WTC11 (cell line): Measurements from ENCODE around the gene ABHD15. TPM values are rescaled to one million over a fixed set of nuclear protein-coding genes. Genes with fewer than 3 reads are reported as not detected.

Source experiments
- ATAC-seq: fragments of 200-7000 bp; cut with Tn5 transposase; 2 replicates; pipeline ENCODE4 v1.10.0; 2021; ENCODE audit warnings: mild to moderate bottlenecking, moderate library complexity
- CTCF ChIA-PET: fragments of 300-600 bp; sonication (Branson Sonifier 250); formaldehyde crosslinking; loops from one replicate; lab custom pipeline; 2021; ENCODE audit warnings: antibody characterized with exemption; lab: Charles Lee
- POLR2A ChIA-PET: fragments of 350-600 bp; sonication (Branson Sonifier 250); formaldehyde crosslinking; loops from one replicate; lab custom pipeline; 2021; ENCODE audit warnings: antibody characterized with exemption; lab: Charles Lee
- DNase-seq: peaks from one replicate; pipeline ENCODE4 v3.0.0; 2021; ENCODE audit warnings: low spot score
- H3K27ac Mint-ChIP-seq: 2 replicates; pipeline ENCODE4 v1.8.0; 2021; ENCODE audit warnings: mixed read lengths
- H3K27me3 Mint-ChIP-seq: 2 replicates; pipeline ENCODE4 v1.8.0; 2021; ENCODE audit warnings: low read depth, mild to moderate bottlenecking, moderate library complexity, mixed read lengths
- H3K36me3 Mint-ChIP-seq: 2 replicates; pipeline ENCODE4 v1.8.0; 2021; ENCODE audit warnings: mixed read lengths
- H3K4me1 Mint-ChIP-seq: 2 replicates; pipeline ENCODE4 v1.8.0; 2022; ENCODE audit warnings: mixed read lengths
- H3K4me3 Mint-ChIP-seq: 2 replicates; pipeline ENCODE4 v1.8.0; 2021; ENCODE audit warnings: mild to moderate bottlenecking, moderate library complexity, mixed read lengths
- H3K9me3 Mint-ChIP-seq: 2 replicates; pipeline ENCODE4 v1.8.0; 2021; ENCODE audit warnings: mixed read lengths
- ATF2 ChIP-seq: sonication (generic); formaldehyde crosslinking; IDR thresholded peaks from 2 replicates; pipeline ENCODE4 v1.8.1; 2022; ENCODE audit warnings: low read depth, missing genetic modification reagents, borderline replicate concordance
- CREB1 ChIP-seq: sonication (generic); formaldehyde crosslinking; IDR thresholded peaks from 2 replicates; pipeline ENCODE4 v1.8.0; 2023; ENCODE audit warnings: mild to moderate bottlenecking, missing genetic modification reagents
- ETV6 ChIP-seq: sonication (generic); formaldehyde crosslinking; IDR thresholded peaks from 2 replicates; pipeline ENCODE4 v1.8.1; 2022; ENCODE audit warnings: mild to moderate bottlenecking, missing genetic modification reagents
- FOXJ3 ChIP-seq: sonication (generic); formaldehyde crosslinking; IDR thresholded peaks from 2 replicates; pipeline ENCODE4 v1.9.0; 2021; ENCODE audit warnings: missing genetic modification reagents, mild to moderate bottlenecking, borderline replicate concordance
- FOXK1 ChIP-seq: sonication (generic); formaldehyde crosslinking; IDR thresholded peaks from 2 replicates; pipeline ENCODE4 v1.8.0; 2022; ENCODE audit warnings: mild to moderate bottlenecking, moderate library complexity, missing genetic modification reagents
- FOXP1 ChIP-seq: sonication (generic); formaldehyde crosslinking; IDR thresholded peaks from 2 replicates; pipeline ENCODE4 v1.8.0; 2022; ENCODE audit warnings: missing genetic modification reagents, mild to moderate bottlenecking, moderate library complexity, borderline replicate concordance
- GABPB1 ChIP-seq: sonication (generic); formaldehyde crosslinking; IDR thresholded peaks from 2 replicates; pipeline ENCODE4 v1.8.1; 2023; ENCODE audit warnings: mild to moderate bottlenecking, missing genetic modification reagents
- HMGA2 ChIP-seq: fragments of 250-450 bp; sonication (Bioruptor Pico); IDR thresholded peaks from 2 replicates; pipeline ENCODE4 v1.4.0; 2021; ENCODE audit warnings: mild to moderate bottlenecking, moderate library complexity
- HMGXB4 ChIP-seq: sonication (generic); formaldehyde crosslinking; IDR thresholded peaks from 2 replicates; pipeline ENCODE4 v1.8.1; 2023; ENCODE audit warnings: mild to moderate bottlenecking, moderate library complexity, missing genetic modification reagents
- IRF2 ChIP-seq: sonication (generic); formaldehyde crosslinking; IDR thresholded peaks from 2 replicates; pipeline ENCODE4 v1.8.0; 2022; ENCODE audit warnings: low read depth, missing genetic modification reagents, borderline replicate concordance
- NR1H2 ChIP-seq: sonication (generic); formaldehyde crosslinking; IDR thresholded peaks from 2 replicates; pipeline ENCODE4 v1.9.0; 2021; ENCODE audit warnings: mild to moderate bottlenecking, moderate library complexity, missing genetic modification reagents
- OVOL2 ChIP-seq: fragments of 250-450 bp; sonication (Bioruptor Pico); IDR thresholded peaks from 2 replicates; pipeline ENCODE4 v1.9.0; 2021; ENCODE audit warnings: mild to moderate bottlenecking, borderline replicate concordance
- RELA ChIP-seq: sonication (generic); formaldehyde crosslinking; IDR thresholded peaks from 2 replicates; pipeline ENCODE4 v1.8.1; 2022; ENCODE audit warnings: missing genetic modification reagents, mild to moderate bottlenecking, borderline replicate concordance
- ZBTB21 ChIP-seq: sonication (generic); formaldehyde crosslinking; IDR thresholded peaks from 2 replicates; pipeline ENCODE4 v1.8.1; 2023; ENCODE audit warnings: mild to moderate bottlenecking, missing genetic modification reagents, borderline replicate concordance
- ZNF219 ChIP-seq: sonication (generic); formaldehyde crosslinking; IDR thresholded peaks from 2 replicates; pipeline ENCODE4 v1.8.0; 2023; ENCODE audit warnings: missing genetic modification reagents, mild to moderate bottlenecking, borderline replicate concordance
- ZNF416 ChIP-seq: fragments of 250-450 bp; sonication (Bioruptor Pico); IDR thresholded peaks from 2 replicates; pipeline ENCODE4 v1.9.0; 2021; ENCODE audit warnings: mild to moderate bottlenecking, inconsistent platforms
- total RNA-seq: library from RNA; stranded (reverse); gene quantifications from 3 replicates; pipeline ENCODE4 v1.2.3, GENCODE V29; 2021
- TF ChIP-seq, protein P1 (sequence below): sonication (generic); formaldehyde crosslinking; IDR thresholded peaks from 2 replicates; pipeline ENCODE4 v1.8.1; 2022; ENCODE audit warnings: mild to moderate bottlenecking, missing genetic modification reagents, moderate library complexity, borderline replicate concordance
- TF ChIP-seq, protein P2 (sequence below): sonication (generic); formaldehyde crosslinking; IDR thresholded peaks from 2 replicates; pipeline ENCODE4 v1.8.1; 2022; ENCODE audit warnings: mild to moderate bottlenecking, moderate library complexity, missing genetic modification reagents
- TF ChIP-seq, protein P3 (sequence below): fragments of 200-600 bp; IDR thresholded peaks from 2 replicates; pipeline ENCODE4 v1.8.0; 2022; ENCODE audit warnings: antibody characterized with exemption
- TF ChIP-seq, protein P4 (sequence below): sonication (generic); formaldehyde crosslinking; IDR thresholded peaks from 2 replicates; pipeline ENCODE4 v1.8.1; 2023; ENCODE audit warnings: mild to moderate bottlenecking, missing genetic modification reagents

Gene ABHD15
- total RNA-seq, 1 experiment from 2014 or later = 2.8 TPM

DNA sequence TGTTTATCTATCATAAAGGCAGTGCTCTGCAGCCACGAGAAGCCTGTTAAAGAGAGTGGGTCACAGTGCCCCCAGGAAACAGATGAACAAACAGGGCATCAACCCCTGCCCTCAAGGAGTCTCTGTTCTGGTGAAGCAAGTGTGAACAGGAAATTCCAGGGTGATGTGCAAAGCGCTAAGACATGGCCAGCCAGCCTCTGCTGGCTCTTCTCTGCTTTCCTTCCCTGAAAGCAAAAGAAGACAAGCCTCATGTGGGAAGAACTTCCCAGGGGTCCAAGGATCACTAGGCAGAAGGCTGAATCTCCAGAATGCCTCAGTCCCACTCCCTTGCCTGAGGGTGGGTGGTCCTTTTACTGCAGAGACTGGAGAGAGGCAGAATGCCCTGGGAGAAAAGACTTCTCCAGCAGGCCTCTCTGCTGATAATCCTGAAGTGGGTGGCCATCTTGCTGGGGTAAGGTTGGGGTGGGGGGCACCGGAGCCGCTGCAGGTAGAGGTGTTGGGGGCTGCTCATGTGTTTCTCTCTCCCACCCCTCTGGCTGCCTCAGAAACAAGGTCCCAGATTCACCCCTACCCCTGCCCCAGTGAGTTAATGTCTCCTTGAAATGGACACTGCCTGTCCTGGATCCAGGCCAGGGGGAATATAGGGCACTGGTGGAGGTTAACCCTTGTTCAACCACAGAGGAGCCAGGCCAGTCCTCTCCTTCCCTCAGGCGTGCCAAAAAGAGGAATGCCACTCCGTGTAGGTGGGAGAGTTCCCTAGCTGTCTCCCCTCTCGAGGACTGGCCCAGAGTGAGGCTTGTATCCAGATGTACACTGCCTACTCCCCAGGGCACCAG, 28.5 kb upstream of the ABHD15 start (continued):
- no peak for TF ChIP-seq CREB1 (CRISPR knock-in tag)
- TF ChIP-seq FOXP1 (CRISPR knock-in tag) = no peak
- no peak for TF ChIP-seq OVOL2

- Mint-ChIP-seq H3K27me3 (peaks cover 4% of the 10 kb centered on the region; the same call in 1 of the 2 replicates), H3K27ac (no peak overlapping the region), H3K4me3 (peak overlapping the region; percentile 75), H3K4me1 (peaks cover 63% of the 10 kb centered on the region), H3K36me3 (no peaks in the 10 kb centered on the region), H3K9me3 (no peaks in the 10 kb centered on the region)
- POLR2A ChIA-PET = interaction anchor here (1.1 to 1.3 kb wide), 2 partner anchors 21 to 23 kb away, joined by 4 to 5 read pairs; no protein-coding TSS in a partner anchor
- no peak for ATAC-seq
- DNase-seq = no peak
- TF ChIP-seq FOXK1 (CRISPR knock-in tag) = 0 out of 2 replicates have a peak, but pooled peaks have one; percentile 10
- TF ChIP-seq FOXJ3 = no peak
- TF ChIP-seq ETV6 (CRISPR knock-in tag) = no peak
- CTCF ChIA-PET = interaction anchor here (0.7 to 4.7 kb wide), 17 partner anchors 9 to 449 kb away, joined by 3 to 272 read pairs (median 5); partner anchors contain the start of genes ABHD15 and TP53I13
Measured at GRCh38 chr17:29594519-29595090, 27.8 kb upstream of the ABHD15 start.

DNA sequence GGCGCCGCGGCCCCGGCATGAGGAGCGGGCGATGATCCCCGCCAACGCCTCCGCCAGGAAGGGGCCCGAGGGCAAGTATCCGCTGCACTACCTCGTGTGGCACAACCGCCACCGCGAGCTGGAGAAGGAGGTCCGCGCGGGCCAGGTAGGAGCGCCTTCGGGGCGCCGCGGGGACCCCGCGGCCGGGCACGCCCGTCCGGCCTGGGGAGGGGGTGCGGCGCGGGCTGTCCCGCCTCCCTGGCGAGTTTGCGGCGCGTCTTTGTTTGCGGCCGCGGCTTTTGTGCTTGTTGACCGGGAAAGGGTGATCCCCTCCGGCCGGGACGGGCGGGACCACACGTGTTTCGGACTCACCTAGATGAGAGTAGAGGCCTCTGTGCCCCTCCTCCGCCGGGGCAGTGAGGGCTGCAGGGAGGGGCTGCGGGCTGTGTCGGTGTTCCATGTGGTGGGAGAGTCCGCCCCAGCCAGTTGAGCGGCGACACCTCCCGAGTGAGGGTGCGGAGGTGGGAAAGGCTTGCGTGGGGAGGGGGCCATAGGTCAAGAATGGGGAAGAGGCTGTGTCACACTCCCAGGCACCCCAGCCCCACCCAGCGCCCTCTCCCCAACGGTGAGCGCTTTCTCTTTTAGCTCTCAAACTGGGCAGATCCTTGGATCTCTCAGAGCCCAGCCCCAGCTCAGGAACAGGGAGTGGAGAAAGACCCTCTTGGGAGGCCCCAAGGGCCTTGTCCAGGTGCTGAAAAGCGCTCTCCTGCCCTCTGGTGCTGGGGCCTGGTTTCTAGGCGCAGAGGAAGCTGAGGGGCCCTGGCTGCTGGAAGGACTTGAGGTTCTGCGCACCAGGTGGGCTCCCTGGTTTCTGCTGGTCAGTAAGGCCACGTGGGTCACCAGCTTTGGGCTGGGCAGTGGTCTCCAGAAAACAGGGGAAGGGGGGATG, 27.0 kb upstream of the ABHD15 start:
- DNase-seq = peak; percentile 79
- POLR2A ChIA-PET = interaction anchor here (0.6 to 3.1 kb wide), 7 partner anchors 19 to 41 kb away, joined by 3 to 12 read pairs (median 4); partner anchors contain the start of gene ABHD15
- CTCF ChIA-PET = interaction anchor here (0.6 to 4.7 kb wide), 24 partner anchors 8 to 449 kb away, joined by 3 to 272 read pairs (median 5); partner anchors contain the start of genes ABHD15 and TP53I13
- no peak for TF ChIP-seq GABPB1 (CRISPR knock-in tag)
- TF ChIP-seq ZBTB21 (CRISPR knock-in tag) = peak; percentile 66; the same call in 1 of the 2 replicates
- peak; percentile 73; the same call in 1 of the 2 replicates for TF ChIP-seq IRF2 (CRISPR knock-in tag)
- peak; percentile 58; the same call in 1 of the 2 replicates for TF ChIP-seq NR1H2 (CRISPR knock-in tag)
- TF ChIP-seq, protein P1, sequence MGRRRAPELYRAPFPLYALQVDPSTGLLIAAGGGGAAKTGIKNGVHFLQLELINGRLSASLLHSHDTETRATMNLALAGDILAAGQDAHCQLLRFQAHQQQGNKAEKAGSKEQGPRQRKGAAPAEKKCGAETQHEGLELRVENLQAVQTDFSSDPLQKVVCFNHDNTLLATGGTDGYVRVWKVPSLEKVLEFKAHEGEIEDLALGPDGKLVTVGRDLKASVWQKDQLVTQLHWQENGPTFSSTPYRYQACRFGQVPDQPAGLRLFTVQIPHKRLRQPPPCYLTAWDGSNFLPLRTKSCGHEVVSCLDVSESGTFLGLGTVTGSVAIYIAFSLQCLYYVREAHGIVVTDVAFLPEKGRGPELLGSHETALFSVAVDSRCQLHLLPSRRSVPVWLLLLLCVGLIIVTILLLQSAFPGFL (CRISPR knock-in tag) = peak; percentile 60; the same call in 1 of the 2 replicates
- no peak for TF ChIP-seq HMGA2 (CRISPR knock-in tag)
- TF ChIP-seq, protein P2, sequence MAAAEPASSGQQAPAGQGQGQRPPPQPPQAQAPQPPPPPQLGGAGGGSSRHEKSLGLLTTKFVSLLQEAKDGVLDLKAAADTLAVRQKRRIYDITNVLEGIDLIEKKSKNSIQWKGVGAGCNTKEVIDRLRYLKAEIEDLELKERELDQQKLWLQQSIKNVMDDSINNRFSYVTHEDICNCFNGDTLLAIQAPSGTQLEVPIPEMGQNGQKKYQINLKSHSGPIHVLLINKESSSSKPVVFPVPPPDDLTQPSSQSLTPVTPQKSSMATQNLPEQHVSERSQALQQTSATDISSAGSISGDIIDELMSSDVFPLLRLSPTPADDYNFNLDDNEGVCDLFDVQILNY (CRISPR knock-in tag) = no peak
- peak; percentile 66; the same call in 1 of the 2 replicates for TF ChIP-seq RELA (CRISPR knock-in tag)
- no peak for TF ChIP-seq ZNF416
- peak; percentile 97 for TF ChIP-seq ZNF219 (CRISPR knock-in tag)
- TF ChIP-seq HMGXB4 = peak; percentile 5; the same call in 1 of the 2 replicates
- peak; percentile 70; the same call in 1 of the 2 replicates for TF ChIP-seq ATF2 (CRISPR knock-in tag)
- TF ChIP-seq, protein P3, sequence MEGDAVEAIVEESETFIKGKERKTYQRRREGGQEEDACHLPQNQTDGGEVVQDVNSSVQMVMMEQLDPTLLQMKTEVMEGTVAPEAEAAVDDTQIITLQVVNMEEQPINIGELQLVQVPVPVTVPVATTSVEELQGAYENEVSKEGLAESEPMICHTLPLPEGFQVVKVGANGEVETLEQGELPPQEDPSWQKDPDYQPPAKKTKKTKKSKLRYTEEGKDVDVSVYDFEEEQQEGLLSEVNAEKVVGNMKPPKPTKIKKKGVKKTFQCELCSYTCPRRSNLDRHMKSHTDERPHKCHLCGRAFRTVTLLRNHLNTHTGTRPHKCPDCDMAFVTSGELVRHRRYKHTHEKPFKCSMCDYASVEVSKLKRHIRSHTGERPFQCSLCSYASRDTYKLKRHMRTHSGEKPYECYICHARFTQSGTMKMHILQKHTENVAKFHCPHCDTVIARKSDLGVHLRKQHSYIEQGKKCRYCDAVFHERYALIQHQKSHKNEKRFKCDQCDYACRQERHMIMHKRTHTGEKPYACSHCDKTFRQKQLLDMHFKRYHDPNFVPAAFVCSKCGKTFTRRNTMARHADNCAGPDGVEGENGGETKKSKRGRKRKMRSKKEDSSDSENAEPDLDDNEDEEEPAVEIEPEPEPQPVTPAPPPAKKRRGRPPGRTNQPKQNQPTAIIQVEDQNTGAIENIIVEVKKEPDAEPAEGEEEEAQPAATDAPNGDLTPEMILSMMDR = no peak
- TF ChIP-seq, protein P4, sequence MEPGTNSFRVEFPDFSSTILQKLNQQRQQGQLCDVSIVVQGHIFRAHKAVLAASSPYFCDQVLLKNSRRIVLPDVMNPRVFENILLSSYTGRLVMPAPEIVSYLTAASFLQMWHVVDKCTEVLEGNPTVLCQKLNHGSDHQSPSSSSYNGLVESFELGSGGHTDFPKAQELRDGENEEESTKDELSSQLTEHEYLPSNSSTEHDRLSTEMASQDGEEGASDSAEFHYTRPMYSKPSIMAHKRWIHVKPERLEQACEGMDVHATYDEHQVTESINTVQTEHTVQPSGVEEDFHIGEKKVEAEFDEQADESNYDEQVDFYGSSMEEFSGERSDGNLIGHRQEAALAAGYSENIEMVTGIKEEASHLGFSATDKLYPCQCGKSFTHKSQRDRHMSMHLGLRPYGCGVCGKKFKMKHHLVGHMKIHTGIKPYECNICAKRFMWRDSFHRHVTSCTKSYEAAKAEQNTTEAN = no peak
- TF ChIP-seq CREB1 (CRISPR knock-in tag) = peak; percentile 66

More for the DNA sequence above, 27.0 kb upstream of the ABHD15 start:
- peak overlapping the region; percentile 75 for H3K4me3 Mint-ChIP-seq
- no peak overlapping the region for H3K27ac Mint-ChIP-seq
- no peaks in the 10 kb centered on the region for H3K9me3 Mint-ChIP-seq
- ATAC-seq = peak; percentile 21
- no peaks in the 10 kb centered on the region for H3K36me3 Mint-ChIP-seq
- peaks cover 56% of the 10 kb centered on the region for H3K4me1 Mint-ChIP-seq
- H3K27me3 Mint-ChIP-seq = peaks cover 4% of the 10 kb centered on the region; the same call in 1 of the 2 replicates
